Naive thymus-derived CD8-positive, alpha-beta T cell (primary cell): ENCODE measurements around the gene ILKAP. TPM values are rescaled to one million over a fixed set of nuclear protein-coding genes. Genes with fewer than 3 reads are reported as not detected.

Source experiments
- ATAC-seq, 2 donors: fragments of 150-1000 bp; cut with Tn5 transposase in 1 of 2; sonication (Bioruptor Pico), chemical (Tn5 transposase) in 1 of 2; 1 replicate in 1 of 2; 2 replicates in 1 of 2; pipeline ENCODE4 v1.10.0; 2021; ENCODE audit warnings: mild to moderate bottlenecking in 2 of 2, moderate library complexity in 2 of 2
- POLR2A ChIA-PET: fragments of 350-600 bp; sonication (Branson Sonifier 250); formaldehyde crosslinking; loops from one replicate; lab custom pipeline; 2021; ENCODE audit warnings: antibody characterized with exemption; lab: Charles Lee
- DNase-seq, 10 donors: peaks; one replicate each; pipeline versions ENCODE4 v3.0.0 to v3.0.0-alpha.2; 2020 to 2022
- H3K27ac Mint-ChIP-seq, 10 donors: one replicate each; pipeline ENCODE4 v1.8.0; 2020 to 2022; ENCODE audit warnings: mild to moderate bottlenecking in 10 of 10, mixed read lengths in 10 of 10, moderate library complexity in 4 of 10, inconsistent platforms in 1 of 10
- H3K27me3 Mint-ChIP-seq, 5 donors: one replicate each; pipeline ENCODE4 v1.8.0; 2021 to 2022; ENCODE audit warnings: mixed read lengths in 5 of 5
- H3K36me3 Mint-ChIP-seq, 3 donors: one replicate each; pipeline ENCODE4 v1.8.0; 2020 to 2022; ENCODE audit warnings: mixed read lengths in 3 of 3, mild to moderate bottlenecking in 2 of 3, inconsistent platforms in 1 of 3
- H3K4me1 Mint-ChIP-seq, 4 donors: one replicate each; pipeline ENCODE4 v1.8.0; 2021 to 2022; ENCODE audit warnings: mixed read lengths in 4 of 4
- H3K4me3 Mint-ChIP-seq, 10 donors: one replicate each; pipeline ENCODE4 v1.8.0; 2020 to 2022; ENCODE audit warnings: mild to moderate bottlenecking in 10 of 10, mixed read lengths in 10 of 10, moderate library complexity in 6 of 10, inconsistent platforms in 1 of 10
- H3K9me3 Mint-ChIP-seq, 9 donors: one replicate each; pipeline ENCODE4 v1.8.0; 2020 to 2022; ENCODE audit warnings: mixed read lengths in 9 of 9, mild to moderate bottlenecking in 3 of 9, inconsistent platforms in 1 of 9, moderate library complexity in 1 of 9
- polyA plus RNA-seq, 3 donors: library from polyadenylated mRNA; unstranded; fragments of 300-500 nt; fragmentation: Illumina TruSeq; gene quantifications; one replicate each; pipeline ENCODE4 v1.2.3, GENCODE V29; 2021
- total RNA-seq, 8 experiments: library from RNA in 2 of 8; stranded (reverse) in 2 of 8; gene quantifications; one replicate each; pipeline ENCODE4 v1.2.3 and lab custom pipeline; 2021 to 2026

Gene ILKAP
- total and polyA plus RNA-seq, 5 experiments from 2014 or later = 39.1 to 100 (median 42.1) TPM

GRCh38 chr2:238167344-238167715, 36.2 kb downstream of the ILKAP start:
- Mint-ChIP-seq H3K9me3 (no peaks in the 10 kb centered on the region), H3K27me3 (peaks cover 2 to 12% (median 7%) of the 10 kb centered on the region in 5 donors), H3K4me3 (no peak overlapping the region), H3K4me1 (peaks cover 0 to 20% (median 3%) of the 10 kb centered on the region in 4 donors), H3K27ac (no peak overlapping the region), H3K36me3 (peaks cover 0 to 42% (median 4%) of the 10 kb centered on the region in 3 donors)
- POLR2A ChIA-PET = no interaction called here
- ATAC-seq (no peak), DNase-seq (no peak)

DNA sequence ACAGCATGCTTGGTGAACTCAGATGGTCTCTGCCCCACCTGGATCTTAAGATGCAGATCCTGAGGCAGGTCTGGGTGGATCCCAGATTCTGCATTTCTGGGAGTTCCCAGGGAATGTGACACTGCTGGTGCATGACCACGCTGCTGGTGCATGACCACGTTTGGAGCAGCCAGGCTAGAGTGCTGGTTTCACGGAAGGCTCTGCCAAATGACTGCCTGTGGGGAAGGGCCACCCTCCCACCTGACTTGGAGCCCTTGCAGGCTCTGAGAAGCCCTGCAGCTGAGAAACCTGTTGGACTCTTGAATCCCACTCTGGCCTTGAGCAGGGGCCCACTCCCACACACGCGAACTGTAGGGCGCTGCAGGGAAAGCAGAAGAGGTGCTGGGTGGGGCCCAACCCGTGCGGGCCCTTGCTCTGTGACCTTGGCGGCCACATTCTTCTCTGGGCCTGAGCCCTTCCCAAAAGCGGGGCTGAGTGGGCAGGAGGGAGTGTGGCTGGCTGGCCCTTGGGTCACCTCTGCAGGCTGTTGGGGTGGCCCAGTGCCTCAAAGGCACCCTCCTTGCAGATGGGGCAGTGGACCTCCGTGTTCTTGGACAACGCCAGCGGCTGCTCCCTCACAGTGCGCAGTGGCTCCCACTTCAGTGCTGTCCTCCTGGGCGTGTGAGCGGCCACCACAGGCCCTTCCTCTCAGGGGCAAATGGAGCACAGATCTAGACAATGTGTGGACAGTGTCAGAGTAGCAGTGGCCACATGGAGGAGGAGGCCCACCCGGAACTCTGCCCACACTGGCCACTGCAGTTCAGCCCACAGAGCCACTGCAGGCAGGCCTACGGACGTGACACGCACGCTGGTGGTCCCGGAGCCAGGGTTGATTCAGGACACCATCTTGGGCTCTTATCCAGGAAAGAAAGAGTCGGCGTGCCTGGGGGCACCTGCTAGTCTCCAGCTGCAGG, 36.8 kb downstream of the ILKAP start:
- Mint-ChIP-seq H3K27ac (peak overlapping the region in 1 of 10 donors; percentile 63), H3K36me3 (peaks cover 0 to 35% (median 4%) of the 10 kb centered on the region in 3 donors), H3K27me3 (peaks cover 2 to 12% (median 7%) of the 10 kb centered on the region in 5 donors), H3K9me3 (no peaks in the 10 kb centered on the region), H3K4me3 (no peak overlapping the region), H3K4me1 (peaks cover 0 to 18% (median 3%) of the 10 kb centered on the region in 4 donors)
- DNase-seq = no peak
- POLR2A ChIA-PET = no interaction called here
- peak in 1 of 2 donors; percentile 16 for ATAC-seq

- POLR2A ChIA-PET = no interaction called here
- Mint-ChIP-seq H3K9me3 (no peaks in the 10 kb centered on the region), H3K27ac (peak overlapping the region in 3 of 10 donors; percentile 11 to 53 (median 22)), H3K4me3 (no peak overlapping the region), H3K27me3 (peaks cover 2 to 25% (median 12%) of the 10 kb centered on the region in 5 donors), H3K4me1 (peaks cover 3 to 21% (median 6%) of the 10 kb centered on the region in 4 donors), H3K36me3 (peaks cover 0 to 27% (median 0%) of the 10 kb centered on the region in 3 donors)
- ATAC-seq (no peak), DNase-seq (no peak)
These were observed 38.1 kb downstream of the ILKAP start for GRCh38 chr2:238165288-238165921.

- Mint-ChIP-seq H3K27me3 (peaks cover 2 to 30% (median 13%) of the 10 kb centered on the region in 5 donors), H3K27ac (peak overlapping the region in 3 of 10 donors; percentile 22 to 53 (median 24)), H3K4me3 (peak overlapping the region in 3 of 10 donors; percentile 29 to 43 (median 36)), H3K36me3 (peaks cover 0 to 22% (median 0%) of the 10 kb centered on the region in 3 donors), H3K9me3 (no peaks in the 10 kb centered on the region), H3K4me1 (peaks cover 3 to 21% (median 10%) of the 10 kb centered on the region in 4 donors)
- DNase-seq = no peak
- ATAC-seq = no peak
- POLR2A ChIA-PET = interaction anchor here (0.5 kb wide), 1 partner anchor 81 kb away, joined by 4 read pairs; no protein-coding TSS in a partner anchor
These were observed 38.6 kb downstream of the ILKAP start for GRCh38 chr2:238164906-238165287.

GRCh38 chr2:238163481-238164198, 39.9 kb downstream of the ILKAP start:
- peaks cover 5 to 37% (median 17%) of the 10 kb centered on the region in 5 donors for H3K27me3 Mint-ChIP-seq
- peaks cover 7 to 26% (median 17%) of the 10 kb centered on the region in 4 donors for H3K4me1 Mint-ChIP-seq
- DNase-seq (no peak), ATAC-seq (no peak)
- no peak overlapping the region for H3K27ac Mint-ChIP-seq
- POLR2A ChIA-PET = no interaction called here
- no peaks in the 10 kb centered on the region for H3K9me3 Mint-ChIP-seq
- no peak overlapping the region for H3K4me3 Mint-ChIP-seq
- peaks cover 0 to 10% (median 0%) of the 10 kb centered on the region in 3 donors for H3K36me3 Mint-ChIP-seq

GRCh38 chr2:238162846-238163441, 40.6 kb downstream of the ILKAP start:
- Mint-ChIP-seq H3K27ac (no peak overlapping the region), H3K27me3 (peaks cover 5 to 37% (median 17%) of the 10 kb centered on the region in 5 donors), H3K36me3 (peaks cover 0 to 7% (median 0%) of the 10 kb centered on the region in 3 donors), H3K4me1 (peaks cover 7 to 23% (median 18%) of the 10 kb centered on the region in 4 donors), H3K4me3 (no peak overlapping the region), H3K9me3 (no peaks in the 10 kb centered on the region)
- ATAC-seq (no peak), DNase-seq (no peak)
- POLR2A ChIA-PET = no interaction called here

DNA sequence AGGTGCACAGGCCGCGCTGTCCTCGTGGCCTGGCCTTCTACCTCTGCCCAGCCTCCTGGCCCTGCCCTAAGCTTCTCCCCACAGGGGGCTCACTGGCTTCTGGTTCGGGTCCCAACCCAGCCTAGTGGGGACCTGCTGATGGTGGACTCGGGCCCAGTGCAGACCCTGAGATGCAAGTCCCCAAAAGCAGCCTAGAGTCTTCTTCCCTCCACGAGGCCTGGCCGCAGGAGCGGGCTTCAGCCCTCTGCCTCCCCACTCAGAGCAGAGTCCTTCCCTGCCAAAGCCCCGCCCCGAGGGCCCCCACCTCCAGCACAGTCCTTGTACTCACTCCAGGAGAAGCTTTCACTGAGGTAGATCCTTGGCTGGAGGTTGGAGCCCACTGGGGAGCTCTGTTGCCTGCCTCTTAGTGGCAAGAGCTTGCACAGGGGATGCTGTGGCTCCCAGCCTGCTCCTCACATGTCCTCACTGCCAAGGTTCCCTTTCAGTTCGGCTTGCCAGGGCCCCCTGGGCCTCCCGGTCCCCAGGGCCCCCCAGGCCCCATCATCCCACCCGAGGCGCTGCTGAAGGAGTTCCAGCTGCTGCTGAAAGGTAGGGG, 41.1 kb downstream of the ILKAP start:
- POLR2A ChIA-PET = no interaction called here
- no peak overlapping the region for H3K4me3 Mint-ChIP-seq
- DNase-seq = peak in 1 of 10 donors; percentile 61
- H3K27me3 Mint-ChIP-seq = peaks cover 5 to 37% (median 19%) of the 10 kb centered on the region in 5 donors
- no peak overlapping the region for H3K27ac Mint-ChIP-seq
- peaks cover 7 to 23% (median 18%) of the 10 kb centered on the region in 4 donors for H3K4me1 Mint-ChIP-seq
- no peak for ATAC-seq
- H3K36me3 Mint-ChIP-seq = peaks cover 0 to 2% (median 0%) of the 10 kb centered on the region in 3 donors
- H3K9me3 Mint-ChIP-seq = no peaks in the 10 kb centered on the region

DNA sequence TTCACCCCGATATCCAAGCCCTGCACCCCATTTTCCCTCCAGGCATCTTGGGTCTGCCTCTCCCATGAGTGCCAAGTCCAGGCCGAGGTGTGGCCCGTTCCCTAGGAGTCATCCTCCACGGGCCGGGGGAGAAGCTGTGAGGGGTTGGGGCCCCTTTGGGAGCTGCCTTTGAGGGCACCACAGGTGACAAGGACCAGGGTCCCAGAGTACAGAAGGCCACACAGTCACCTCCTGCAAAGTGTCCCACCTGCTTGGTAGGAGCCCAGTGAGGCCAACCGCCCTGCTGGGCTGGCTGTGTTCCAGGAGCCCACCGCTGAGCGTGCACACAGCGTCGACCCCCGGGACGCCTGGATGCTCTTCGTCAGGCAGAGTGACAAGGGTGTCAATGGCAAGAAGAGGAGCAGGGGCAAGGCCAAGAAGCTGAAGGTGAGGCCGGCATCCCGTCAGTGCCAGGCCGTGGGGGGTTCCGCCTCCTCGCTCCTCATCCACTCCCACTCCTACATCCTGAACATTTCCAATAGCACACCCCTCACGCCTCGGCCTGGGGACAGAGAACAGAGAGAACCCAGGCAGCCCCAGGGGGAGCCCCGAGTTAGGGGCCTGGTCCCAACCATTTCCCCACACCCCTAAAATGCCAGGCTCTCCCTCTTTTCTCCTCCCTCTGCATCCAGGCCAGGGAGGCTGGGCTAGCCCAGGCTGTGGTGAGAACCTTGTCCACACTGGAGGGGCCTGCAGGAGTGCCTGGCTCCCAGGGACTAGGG, 42.0 kb downstream of the ILKAP start:
- POLR2A ChIA-PET = no interaction called here
- H3K4me1 Mint-ChIP-seq = peaks cover 7 to 23% (median 18%) of the 10 kb centered on the region in 4 donors
- DNase-seq (peak in 1 of 10 donors; percentile 30), ATAC-seq (no peak)
- H3K27ac Mint-ChIP-seq = no peak overlapping the region
- no peaks in the 10 kb centered on the region for H3K9me3 Mint-ChIP-seq
- H3K27me3 Mint-ChIP-seq = peaks cover 5 to 37% (median 20%) of the 10 kb centered on the region in 5 donors
- peak overlapping the region in 1 of 10 donors; percentile 12 for H3K4me3 Mint-ChIP-seq
- H3K36me3 Mint-ChIP-seq = peaks cover 0 to 2% (median 0%) of the 10 kb centered on the region in 3 donors

DNA sequence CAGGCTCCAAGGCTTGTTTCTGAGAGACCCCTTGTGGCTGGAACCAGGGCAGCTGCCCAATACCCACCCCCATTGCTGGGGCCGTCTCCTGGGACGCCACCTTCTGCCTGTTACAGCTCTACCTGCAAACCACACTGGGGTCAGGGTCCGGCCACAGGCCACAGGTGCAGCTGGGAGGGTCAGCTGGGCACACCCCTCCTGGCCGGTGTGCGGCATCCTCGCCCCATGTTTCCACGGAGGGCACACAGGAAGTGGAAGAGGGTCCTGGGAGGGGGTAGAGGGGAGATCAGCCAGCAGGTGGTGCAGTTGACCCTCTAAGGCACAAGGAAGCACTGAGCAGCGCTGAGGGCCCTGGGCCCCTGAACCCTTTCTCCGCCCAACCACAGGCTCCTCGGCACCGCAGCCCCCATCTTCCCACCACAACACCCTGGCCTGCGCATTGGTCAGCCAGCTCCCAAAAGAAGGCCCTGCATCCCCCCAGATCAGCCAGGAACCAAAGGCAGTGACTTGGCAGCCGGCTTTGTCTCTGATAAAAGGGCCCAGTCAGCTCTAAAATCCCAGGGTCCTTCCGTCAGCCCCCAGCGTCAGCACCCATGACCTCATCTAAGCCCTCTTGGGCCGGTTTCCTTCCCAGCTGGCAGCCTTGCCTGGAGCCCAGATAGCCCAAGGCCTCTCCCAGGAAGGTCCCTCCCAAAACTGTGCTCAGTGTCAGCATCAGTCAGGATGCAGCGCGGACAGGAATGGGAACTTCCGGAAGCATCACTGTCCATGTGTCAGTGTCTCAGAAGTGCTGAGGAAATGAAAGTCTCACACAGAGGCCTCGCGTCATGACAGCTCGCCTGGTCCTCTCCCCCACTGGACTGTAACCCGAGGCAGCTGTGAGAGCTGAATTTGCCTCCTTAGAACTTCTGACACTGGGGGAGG, 43.0 kb downstream of the ILKAP start:
- POLR2A ChIA-PET = no interaction called here
- H3K27me3 Mint-ChIP-seq = peaks cover 5 to 37% (median 20%) of the 10 kb centered on the region in 5 donors

GRCh38 chr2:238159661-238160205, 43.8 kb downstream of the ILKAP start:
- Mint-ChIP-seq H3K4me3 (peak overlapping the region; percentile 51 to 85 (median 74)), H3K4me1 (peaks cover 7 to 18% (median 16%) of the 10 kb centered on the region in 4 donors), H3K9me3 (no peaks in the 10 kb centered on the region), H3K27me3 (peaks cover 3 to 30% (median 14%) of the 10 kb centered on the region in 5 donors), H3K36me3 (no peaks in the 10 kb centered on the region), H3K27ac (peak overlapping the region in 3 of 10 donors; percentile 7 to 78 (median 32))
- peak in 1 of 10 donors; percentile 61 for DNase-seq
- no peak for ATAC-seq
- POLR2A ChIA-PET = no interaction called here

More for the DNA sequence above, 43.0 kb downstream of the ILKAP start:
- peaks cover 7 to 23% (median 18%) of the 10 kb centered on the region in 4 donors for H3K4me1 Mint-ChIP-seq
- H3K36me3 Mint-ChIP-seq = peaks cover 0 to under 1% (median 0%) of the 10 kb centered on the region in 3 donors
- peak overlapping the region in 1 of 10 donors; percentile 78 for H3K27ac Mint-ChIP-seq
- H3K4me3 Mint-ChIP-seq = peak overlapping the region in 5 of 10 donors; percentile 14 to 76 (median 50)
- H3K9me3 Mint-ChIP-seq = no peaks in the 10 kb centered on the region
- ATAC-seq (peak in 1 of 2 donors; percentile 47), DNase-seq (peak in 3 of 10 donors; percentile 12 to 63 (median 21))
